ENCODE data around the gene FOXD4L5.
"Not testable (repeated sequence)": the region's sequence is repeated elsewhere in the genome, so short reads cannot be mapped to it uniquely, and the experiment has no call there.

Gene FOXD4L5

DNA sequence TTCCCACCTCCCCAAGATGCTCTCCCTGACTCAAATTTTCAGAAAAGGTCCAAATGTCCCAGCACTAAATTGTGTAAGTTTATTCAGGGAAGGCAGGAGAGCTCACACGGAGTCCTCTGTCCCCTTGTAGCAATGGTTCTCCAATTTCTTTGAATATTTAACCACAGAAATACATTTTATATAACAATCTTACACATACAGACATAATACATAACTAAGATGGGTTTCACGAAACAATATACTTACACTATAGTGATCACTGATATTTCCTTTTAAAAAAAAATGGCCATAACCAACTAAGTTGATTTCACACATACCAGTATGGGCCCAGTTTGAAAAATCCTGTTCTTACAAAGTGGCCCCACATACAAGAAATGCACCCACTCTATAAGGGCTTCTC is at the start of gene FOXD4L5:
FOXD4L5 (minus strand) TSS at position 101 of the 400 bp plus-strand sequence. CDS start 832 bp downstream, outside the sequence.
- not testable (repeated sequence) for DNase-seq (ENCODE audit: low read depth, low spot score)

DNA sequence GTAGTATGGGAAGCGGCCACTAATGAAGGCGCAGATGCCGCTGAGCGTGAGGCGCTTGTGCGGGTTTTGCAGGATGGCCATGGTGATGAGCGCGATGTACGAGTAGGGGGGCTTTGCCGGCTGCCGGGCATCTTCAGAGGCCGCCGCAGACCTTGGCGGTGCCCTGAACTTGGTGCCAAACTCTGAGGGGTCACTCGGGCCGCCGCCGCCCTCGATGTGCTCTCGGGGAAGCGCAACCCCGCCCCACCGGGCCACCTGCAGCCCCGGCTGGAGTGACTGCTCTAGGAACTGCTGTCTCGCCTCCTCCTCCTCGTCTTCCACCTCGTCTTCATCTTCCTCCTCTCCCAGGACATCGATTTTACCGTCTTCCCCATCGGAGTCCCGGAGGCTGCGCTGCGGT is 1.1 kb downstream of the FOXD4L5 start:
- DNase-seq (ENCODE audit: low read depth, low spot score) = not testable (repeated sequence)

DNA sequence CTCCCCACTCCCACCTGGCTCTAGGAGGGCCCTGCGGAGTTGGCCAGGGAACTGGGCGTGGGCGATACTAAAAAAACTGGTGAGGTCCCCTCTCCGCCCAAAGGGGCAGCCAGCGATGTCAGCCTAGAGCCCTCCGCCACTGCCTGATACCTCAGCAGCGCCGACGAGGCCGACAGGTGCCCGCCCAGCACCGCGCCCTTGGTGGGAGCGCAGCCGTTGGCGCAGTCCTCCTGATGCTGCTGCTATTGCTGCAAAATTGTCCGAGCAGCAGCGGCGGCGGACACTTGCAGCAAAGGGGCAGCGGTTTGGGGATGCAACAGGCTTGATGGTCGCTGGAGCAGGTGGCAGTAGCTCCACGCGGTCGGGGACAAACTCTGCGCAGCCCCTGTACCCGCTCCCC is 2.0 kb downstream of the FOXD4L5 start:
- not testable (repeated sequence) for DNase-seq (ENCODE audit: low read depth, low spot score)
